Eye (tissue), 1 donor: ENCODE data around the gene CORIN.

Experiments used
- DNase-seq: peaks from one replicate; pipeline ENCODE4 v3.0.0-alpha.2; 2015

CORIN gene, protein sequence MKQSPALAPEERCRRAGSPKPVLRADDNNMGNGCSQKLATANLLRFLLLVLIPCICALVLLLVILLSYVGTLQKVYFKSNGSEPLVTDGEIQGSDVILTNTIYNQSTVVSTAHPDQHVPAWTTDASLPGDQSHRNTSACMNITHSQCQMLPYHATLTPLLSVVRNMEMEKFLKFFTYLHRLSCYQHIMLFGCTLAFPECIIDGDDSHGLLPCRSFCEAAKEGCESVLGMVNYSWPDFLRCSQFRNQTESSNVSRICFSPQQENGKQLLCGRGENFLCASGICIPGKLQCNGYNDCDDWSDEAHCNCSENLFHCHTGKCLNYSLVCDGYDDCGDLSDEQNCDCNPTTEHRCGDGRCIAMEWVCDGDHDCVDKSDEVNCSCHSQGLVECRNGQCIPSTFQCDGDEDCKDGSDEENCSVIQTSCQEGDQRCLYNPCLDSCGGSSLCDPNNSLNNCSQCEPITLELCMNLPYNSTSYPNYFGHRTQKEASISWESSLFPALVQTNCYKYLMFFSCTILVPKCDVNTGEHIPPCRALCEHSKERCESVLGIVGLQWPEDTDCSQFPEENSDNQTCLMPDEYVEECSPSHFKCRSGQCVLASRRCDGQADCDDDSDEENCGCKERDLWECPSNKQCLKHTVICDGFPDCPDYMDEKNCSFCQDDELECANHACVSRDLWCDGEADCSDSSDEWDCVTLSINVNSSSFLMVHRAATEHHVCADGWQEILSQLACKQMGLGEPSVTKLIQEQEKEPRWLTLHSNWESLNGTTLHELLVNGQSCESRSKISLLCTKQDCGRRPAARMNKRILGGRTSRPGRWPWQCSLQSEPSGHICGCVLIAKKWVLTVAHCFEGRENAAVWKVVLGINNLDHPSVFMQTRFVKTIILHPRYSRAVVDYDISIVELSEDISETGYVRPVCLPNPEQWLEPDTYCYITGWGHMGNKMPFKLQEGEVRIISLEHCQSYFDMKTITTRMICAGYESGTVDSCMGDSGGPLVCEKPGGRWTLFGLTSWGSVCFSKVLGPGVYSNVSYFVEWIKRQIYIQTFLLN

GRCh38 chr4:47837908-47838294, at the start of gene CORIN:
TSS of gene CORIN (minus strand) at chr4:47838067. CDS start at chr4:47837949, 118 bp downstream.
- DNase-seq, result peak; percentile 29

GRCh38 chr4:47882228-47882627, 44.4 kb upstream of the CORIN start:
- no peak for DNase-seq

GRCh38 chr4:47879458-47879857, 41.6 kb upstream of the CORIN start:
- no peak for DNase-seq

GRCh38 chr4:47876784-47877546, 39.1 kb upstream of the CORIN start:
- no peak for DNase-seq

- DNase-seq, result no peak
These were observed 38.4 kb upstream of the CORIN start for GRCh38 chr4:47876310-47876709.

GRCh38 chr4:47873877-47874541, 36.1 kb upstream of the CORIN start:
- DNase-seq, result no peak

DNA sequence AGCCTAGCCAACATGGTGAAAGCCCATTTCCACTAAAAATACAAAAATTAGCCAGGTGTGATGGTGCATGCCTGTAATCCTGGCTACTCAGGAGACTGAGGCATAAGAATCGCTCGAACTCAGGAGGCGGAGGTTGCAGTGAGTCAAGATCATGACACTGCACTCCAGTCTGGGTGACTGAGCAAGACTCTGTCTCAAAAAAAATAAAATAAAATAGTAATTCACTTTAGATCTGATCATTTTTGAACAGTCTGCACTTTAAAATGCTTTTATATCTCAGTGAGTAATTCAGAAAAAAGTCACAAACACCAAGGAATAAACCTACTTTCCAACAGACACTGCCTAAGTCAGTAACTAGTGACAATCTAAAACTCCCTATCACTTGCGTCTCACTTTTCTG, 25.6 kb upstream of the CORIN start:
- no peak for DNase-seq

DNA sequence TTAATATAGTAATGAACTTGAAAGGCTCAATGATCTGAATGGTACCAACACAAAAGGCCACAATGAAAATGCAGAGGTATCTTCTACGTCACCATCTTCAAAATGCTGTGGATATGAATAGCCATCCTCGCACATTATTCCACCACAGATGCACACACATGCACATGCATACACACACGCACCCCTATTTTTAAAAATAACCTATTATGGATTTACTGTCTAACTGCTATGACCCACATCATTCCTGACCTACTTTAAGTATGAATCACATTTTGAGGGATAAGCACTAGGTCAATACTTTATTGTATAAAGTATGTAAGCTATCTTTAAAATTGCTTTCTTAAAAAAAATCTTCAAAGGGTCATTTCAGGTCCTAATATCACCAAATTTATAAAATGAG, 24.4 kb upstream of the CORIN start:
- DNase-seq, result no peak

DNA sequence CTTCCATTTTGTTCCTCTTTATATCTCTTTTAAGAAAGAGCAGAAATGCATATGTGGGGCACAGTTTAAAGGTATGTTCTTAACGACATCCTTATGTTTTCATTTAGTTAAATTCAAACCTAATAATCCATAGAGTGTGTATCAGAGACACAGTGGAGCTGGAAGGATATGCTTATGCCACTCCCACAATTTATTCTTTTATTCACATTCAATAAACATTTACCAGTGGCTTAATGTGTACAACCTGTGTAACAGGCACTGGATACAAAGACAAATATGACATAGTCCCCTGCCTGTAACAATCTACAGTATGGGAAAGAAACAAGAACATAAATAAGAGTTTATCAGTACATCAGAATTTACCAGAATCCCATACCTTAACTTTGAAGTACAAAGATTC, 22.4 kb upstream of the CORIN start:
- DNase-seq, result no peak

DNA sequence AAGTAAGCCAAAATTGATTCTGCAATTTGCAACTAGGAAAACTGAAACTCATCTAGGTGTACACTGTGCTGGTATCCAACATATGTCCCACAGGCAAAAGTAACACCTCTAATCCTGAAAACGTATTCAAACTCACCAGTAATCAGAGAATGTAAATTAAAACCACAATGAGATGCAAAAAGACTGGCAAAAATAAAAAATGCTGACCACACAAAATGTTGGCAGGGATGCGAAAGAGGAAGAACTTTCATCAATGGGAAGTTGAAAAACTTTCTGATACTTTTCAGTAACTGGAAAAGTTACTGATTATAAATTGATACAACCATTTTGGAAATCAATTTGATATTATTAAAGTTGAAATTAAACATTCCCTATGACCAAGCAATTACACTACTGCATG, 20.1 kb upstream of the CORIN start:
- DNase-seq, result no peak

- no peak for DNase-seq
These were observed 18.8 kb upstream of the CORIN start for GRCh38 chr4:47856713-47857112.

DNA sequence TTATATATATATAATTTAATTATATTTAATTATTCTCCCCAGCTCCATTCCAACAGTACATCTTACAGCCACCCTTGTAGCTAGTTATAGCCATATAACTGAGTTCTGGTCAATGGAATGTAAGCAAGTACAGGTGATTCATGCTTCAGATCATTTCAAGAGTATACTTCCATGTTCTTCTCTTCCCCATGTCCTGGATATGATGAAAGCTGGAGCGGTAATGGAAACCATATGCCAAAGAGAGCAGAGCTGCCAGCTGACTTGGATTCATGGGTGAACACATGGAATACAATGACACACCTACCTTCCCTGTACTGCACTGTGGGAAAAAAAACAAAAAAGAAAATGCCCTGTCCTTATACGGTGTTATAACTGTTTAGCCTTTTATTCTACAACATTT, 17.5 kb upstream of the CORIN start:
- DNase-seq, result no peak

DNA sequence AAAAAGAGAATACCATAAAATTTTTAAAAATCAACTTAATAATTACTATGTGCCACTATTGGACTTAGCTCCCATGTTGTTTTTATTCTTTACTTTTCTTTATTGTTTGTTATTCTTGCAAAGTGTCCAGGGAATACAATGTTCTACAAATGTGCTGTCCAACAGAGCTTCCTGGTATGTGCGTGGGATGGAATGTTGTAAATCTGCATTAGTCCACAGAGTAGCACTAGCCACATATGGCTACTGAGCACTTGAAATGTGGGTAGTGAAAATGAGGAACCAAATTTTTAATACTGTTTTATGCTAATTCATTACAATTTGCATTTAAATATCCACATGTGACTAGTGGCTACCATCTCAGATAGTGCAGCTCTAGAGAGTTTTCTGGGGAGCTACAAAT, 14.3 kb upstream of the CORIN start:
- peak; percentile 6 for DNase-seq

DNA sequence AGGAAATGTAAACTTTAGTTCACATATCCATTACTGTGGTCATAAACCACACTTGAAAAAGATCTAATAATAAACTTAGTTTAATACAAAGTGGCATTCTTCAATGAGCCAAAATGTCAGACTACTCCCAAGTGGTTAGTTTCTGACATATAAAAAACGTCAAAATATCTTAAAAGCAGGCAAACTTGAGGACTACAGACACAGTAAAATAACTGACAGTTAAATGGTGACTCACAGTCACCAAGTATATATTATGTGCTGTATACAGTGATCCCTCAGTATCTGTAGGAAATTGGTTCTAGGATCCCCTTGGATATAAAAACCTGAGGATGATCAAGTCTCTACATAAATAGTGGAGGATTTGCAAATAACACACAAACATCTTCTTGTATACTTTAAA, 11.6 kb upstream of the CORIN start:
- no peak for DNase-seq

GRCh38 chr4:47848041-47848440, 10.2 kb upstream of the CORIN start:
- no peak for DNase-seq

DNA sequence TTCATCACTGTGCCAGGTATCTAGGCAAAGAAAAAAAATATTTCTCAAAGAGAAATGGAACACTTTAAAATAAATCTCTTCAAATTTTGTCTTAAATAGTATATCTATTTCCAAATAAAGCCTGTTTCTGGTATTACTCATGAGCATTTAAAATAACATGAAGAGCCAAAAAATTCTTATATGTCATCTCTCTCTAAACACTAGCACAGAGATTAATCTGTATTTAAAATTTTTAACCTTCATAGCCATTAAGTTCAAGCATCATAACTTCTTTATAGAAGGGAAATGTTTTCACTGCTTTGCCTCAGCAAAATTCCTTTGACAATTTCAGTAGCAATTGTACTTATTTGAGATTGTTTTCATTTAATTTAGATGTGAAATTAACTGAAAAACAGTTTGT, 5.1 kb upstream of the CORIN start:
- no peak for DNase-seq

DNA sequence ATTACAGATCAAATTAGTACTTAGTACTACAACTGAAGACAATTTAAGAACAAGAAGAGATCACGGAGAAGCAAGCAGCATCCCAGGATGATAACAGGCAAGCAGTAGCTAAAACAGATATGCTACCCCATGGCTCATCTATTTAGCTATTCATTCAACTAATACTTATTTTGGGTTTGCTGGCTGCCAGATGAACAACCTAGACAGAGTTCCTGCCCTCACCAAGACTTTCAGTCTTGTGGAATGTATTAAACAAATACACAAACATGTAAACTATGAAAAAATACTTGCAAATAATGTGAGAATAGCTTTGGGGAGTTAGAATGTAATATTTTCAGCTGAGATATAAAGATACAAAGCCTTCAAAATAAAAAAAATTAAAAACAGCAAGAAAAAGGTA, 2.4 kb upstream of the CORIN start:
- no peak for DNase-seq

DNA sequence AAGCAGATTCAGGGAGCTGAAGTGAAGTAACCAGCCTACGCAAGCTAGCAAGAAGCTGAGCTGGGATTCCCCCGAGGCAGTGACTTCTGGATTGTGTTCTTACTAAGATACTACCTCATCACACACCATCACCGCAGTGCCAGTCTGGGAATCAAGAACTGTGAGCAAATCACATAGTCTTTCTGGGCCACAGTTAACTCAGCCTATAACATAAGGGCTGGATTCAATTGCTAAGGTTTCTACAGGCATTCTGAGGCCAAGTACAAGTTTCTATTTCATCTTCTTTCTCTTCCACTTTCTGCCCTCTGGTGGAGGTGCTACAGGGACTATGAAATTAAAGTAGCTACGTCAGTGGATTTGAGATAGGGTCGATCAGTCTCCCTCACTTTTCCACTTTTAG, 1.4 kb upstream of the CORIN start:
- DNase-seq, result peak; percentile 37

- DNase-seq, result no peak
These were observed 578 bp upstream of the CORIN start for GRCh38 chr4:47838445-47838844.

DNA sequence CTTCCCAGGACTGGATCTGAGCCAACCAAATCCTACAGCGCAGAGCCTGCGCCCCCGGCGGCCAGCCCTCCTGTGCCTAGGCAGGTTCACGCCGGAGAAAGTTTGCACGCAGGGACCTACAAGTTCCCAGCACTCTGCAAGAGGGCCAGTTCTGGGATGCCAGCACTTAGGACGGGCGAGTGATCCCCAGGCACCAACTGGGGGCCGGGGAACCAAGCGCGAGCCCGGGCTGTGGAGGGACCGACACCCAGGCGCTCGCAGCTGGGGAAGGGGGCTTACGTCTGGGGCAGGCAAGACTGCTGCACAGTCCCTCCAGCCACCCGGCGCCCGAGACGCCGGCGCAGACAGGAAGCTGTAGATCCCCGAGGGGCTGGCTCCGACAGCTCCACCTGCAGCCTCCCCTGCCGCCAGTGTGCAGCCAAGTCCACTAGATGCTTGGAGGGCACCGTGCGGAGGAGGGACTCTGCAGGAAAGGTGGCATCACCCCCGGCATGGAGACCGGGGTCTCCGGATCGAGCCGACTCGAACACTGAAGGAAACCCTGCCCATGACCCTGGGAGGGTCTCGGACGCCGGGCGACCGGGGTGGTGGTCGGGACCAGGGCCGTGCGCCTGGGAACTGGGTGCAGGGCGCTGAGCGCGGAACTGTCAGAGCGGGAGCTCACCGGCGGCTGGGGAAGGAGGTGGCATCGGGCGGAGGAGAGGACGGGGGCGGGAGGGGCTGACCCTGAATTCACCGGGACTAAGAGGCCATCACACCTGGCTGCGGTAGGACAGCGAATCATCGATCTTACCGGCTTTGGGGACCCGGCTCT, 566 bp downstream of the CORIN start:
- peak; percentile 75 for DNase-seq

DNA sequence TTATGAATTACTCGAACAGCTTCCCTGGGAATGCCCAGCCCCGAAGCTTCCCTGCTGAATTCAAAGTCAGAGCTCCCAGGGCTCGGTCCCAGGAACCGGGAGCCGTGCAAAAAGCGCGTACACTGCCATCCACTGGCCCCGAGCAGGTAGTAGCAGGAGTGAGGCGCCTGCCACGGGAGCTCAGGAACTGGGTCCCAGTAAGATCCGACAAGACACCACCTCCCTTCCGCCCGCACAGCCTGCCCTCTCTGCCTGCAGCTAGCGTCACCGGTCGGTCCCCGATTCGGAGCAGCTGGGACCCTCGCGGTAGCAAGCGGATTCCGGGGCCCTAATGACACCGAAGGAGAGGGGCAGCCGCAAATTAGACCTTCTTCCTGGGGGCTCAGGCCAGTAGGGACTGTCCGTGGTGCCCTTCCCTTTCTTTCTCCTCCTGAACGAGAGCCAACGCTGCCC, 1.2 kb downstream of the CORIN start:
- DNase-seq, result peak; percentile 89
